B cell (primary cell): ENCODE results near the gene MAP3K5.
A peak's percentile ranks its signal among the peaks of the same experiment; 100 is the strongest.

Source experiments
- EZH2 ChIP-seq: IDR thresholded peaks from 2 replicates; pipeline ENCODE4 v1.6.1; 2012; ENCODE audit warnings: borderline replicate concordance, low read depth, mild to moderate bottlenecking, moderate library complexity, low read length; ENCODE audit not compliant: insufficient read depth, poor library complexity, severe bottlenecking
- TF ChIP-seq, protein P1 (sequence below): fragments of 200-600 bp; IDR thresholded peaks from one replicate; pipeline ENCODE4 v1.8.0; 2022; ENCODE audit warnings: antibody characterized with exemption, mild to moderate bottlenecking

DNA sequence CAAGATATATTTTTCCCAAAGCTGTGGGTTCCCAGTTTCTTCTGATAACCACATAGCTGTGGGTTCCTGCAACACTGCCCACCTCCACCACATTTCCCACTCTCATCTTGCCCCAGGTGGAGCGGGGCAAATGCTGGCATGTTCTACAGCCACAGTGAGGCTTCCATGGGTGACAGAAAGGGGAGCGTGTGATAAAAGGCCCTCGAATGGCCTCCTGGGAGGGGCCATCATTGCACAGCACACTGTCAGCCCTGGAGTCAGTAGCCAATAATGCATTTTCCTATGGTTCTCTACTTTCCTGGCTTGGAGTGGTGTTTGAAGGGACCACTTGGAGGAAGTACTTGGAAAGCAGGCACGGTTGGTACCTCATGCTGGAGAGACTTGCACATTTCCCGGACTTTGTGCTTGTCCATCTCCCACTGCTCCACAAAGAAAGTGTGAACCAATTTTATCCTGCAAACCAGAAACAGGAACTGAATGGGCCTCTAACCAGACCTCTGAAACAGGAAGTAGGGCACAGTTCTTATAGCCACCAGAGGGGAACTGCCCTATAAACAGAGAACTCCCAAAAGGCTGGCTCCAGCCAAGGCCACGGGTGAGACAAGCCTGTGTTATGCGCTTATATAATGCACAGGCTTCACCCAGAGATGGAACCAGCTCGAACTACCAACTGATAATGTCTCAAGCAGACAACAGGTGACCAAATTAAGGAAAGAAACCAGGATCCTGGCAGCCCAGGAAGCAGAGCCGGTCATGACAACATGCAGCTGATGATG is 8.6 kb downstream of the MAP3K5 start:
- TF ChIP-seq, protein P1, sequence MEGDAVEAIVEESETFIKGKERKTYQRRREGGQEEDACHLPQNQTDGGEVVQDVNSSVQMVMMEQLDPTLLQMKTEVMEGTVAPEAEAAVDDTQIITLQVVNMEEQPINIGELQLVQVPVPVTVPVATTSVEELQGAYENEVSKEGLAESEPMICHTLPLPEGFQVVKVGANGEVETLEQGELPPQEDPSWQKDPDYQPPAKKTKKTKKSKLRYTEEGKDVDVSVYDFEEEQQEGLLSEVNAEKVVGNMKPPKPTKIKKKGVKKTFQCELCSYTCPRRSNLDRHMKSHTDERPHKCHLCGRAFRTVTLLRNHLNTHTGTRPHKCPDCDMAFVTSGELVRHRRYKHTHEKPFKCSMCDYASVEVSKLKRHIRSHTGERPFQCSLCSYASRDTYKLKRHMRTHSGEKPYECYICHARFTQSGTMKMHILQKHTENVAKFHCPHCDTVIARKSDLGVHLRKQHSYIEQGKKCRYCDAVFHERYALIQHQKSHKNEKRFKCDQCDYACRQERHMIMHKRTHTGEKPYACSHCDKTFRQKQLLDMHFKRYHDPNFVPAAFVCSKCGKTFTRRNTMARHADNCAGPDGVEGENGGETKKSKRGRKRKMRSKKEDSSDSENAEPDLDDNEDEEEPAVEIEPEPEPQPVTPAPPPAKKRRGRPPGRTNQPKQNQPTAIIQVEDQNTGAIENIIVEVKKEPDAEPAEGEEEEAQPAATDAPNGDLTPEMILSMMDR, result peak; percentile 42
- no peak for TF ChIP-seq EZH2
